GDM1 (cell line): ENCODE measurements around the gene MX2.
"Not testable (repeated sequence)": the region's sequence is repeated elsewhere in the genome, so short reads cannot be mapped to it uniquely, and the experiment has no call there.

ENCODE experiments used
- DNase-seq: peaks from one replicate; lab custom pipeline; 2025; lab: John Stamatoyannopoulos, UW

MX2 gene

DNA sequence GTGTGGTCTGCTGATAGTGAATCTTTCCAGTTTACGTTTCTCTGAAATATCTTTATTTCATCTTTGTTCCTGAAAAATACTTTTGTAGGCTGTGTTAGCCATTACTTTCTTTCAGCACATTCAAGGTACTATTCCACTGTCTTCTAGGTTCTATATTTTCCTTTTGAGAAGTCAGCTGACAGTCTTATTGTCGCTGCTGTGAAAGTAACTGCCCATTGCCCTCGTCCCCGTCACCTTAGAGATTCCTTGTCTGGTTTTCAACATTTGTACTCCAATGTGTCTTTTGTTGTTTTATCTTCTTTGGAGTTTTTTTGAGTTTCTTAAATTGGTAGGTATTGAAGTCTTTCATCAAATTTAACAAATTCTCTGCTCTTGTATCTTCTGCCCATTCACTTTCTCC, 19.8 kb upstream of the MX2 start:
- DNase-seq = no peak

DNA sequence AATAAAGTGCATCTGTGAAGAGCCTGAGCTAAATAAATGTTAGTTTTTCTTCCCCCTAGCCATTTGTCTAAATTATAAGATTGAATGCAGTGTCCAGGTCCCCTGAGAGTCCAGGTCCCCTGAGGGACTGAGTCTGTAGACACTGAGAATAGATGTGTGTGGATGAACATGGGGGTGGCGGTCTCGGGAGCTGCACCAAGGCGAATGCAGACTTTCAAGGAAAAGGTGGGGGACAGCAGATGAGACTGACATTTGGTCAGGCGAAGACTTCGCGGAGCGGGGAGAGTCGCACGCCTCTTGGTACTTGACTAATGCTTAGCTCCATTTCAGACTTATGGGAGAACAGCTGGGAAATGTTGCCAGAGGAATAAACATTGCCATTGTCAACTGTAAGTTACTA, 17.7 kb upstream of the MX2 start:
- DNase-seq = no peak

DNA sequence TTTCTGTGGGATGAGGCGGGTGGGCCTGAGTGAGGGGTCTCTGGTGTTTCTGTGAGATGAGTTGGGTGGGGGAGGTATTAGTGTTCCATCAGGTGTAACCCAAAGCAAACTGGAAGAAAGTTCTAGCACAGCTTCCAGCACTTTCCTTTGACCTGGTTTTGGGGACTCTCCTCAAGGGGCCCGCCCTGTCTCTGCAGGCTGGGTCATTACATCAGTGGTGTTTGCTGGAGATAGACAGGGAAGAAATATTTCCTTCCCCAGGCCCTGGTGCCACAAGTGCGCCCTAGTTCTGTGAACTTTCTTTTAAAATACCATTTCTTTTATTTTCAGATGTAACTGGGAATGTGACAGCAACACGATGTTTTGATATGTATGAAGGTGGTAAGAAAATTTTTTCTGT, 16.5 kb upstream of the MX2 start:
- no peak for DNase-seq

DNA sequence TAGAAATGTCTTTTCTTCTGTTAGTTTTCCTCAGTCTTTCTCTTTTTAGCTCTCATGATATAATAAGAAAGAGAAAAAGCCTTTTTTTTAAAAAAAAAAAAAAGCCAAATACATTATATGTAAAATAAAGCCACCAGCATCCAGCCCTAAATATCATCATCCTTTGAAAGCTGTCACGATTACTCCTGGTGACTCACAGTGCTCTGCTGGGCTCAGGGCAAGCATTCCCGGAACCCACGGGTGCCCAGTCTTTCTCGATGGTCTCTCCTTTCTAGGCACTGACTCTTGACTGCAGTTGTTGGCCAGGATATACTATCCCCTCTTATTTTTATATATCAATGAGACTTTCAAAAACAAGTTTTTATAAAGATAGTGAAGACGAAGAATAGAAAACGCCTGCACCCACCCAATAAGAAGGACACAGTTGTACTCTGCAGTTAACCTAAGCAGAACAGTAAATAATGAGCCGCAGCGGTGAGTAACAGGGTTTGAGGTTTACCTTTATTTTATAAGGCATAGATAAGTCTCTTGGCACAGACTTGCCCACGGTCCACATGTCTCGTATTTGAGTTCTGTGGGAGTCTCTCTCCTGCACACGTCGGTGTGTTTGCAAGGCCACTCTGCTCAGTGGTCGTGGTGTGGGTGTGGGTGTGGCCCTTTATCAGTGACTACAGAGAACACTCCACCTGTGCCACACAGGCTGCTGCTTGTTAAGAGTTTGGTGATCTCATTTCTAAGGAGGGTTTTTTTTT, 15.7 kb upstream of the MX2 start:
- DNase-seq = no peak

DNA sequence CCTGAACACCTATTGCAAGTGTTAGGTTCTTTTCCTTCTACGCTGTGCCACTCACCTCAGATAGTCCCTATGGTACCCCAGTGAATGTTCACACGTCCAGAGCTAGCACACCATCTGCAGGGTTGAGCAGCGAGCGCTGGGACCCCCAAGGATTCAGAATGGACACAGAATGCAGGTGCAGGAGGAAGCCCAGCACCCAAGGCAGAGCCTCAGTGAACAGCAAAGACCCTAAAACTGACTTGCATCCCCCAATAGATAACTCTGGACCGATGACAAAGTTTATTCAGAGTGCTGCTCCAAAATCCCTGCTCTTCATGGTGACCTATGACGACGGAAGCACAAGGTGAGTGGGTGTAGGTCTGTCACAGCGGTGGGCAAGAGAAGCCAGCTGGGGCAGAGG, 15.1 kb upstream of the MX2 start:
- no peak for DNase-seq

DNA sequence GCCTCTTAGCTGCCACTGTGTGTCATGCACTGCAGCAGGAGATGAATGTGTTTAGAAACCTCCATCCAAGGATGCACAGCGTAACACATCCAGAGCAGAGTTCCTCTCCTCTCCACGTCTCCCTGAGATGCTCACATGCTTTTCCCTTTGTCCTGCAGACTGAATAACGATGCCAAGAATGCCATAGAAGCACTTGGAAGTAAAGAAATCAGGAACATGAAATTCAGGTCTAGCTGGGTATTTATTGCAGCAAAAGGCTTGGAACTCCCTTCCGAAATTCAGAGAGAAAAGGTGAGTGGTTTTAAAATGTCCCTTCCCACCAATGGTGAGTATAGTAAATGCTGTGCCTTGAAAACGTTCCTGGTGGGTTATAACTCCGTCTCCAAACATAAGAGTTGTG, 13.4 kb upstream of the MX2 start:
- DNase-seq = no peak

DNA sequence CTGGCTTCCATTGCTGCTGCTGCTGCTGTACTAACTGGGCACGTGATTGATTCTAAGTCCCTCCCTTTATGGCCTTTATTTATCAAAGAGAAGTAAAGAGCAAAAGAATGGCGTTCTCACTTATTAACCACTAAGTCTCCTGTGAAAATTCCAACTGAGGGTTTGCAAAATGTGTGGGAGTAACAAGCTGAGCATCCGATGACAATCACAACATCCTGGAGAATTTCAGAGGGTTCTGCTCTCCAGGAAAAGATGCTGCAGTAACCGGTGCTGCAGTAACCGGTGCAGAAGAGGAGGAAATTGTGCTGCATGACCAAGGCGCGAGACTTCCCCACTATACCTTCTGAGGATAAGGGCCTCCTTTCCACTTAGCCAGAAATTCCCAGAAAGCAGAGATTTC, 12.7 kb upstream of the MX2 start:
- DNase-seq = no peak

DNA sequence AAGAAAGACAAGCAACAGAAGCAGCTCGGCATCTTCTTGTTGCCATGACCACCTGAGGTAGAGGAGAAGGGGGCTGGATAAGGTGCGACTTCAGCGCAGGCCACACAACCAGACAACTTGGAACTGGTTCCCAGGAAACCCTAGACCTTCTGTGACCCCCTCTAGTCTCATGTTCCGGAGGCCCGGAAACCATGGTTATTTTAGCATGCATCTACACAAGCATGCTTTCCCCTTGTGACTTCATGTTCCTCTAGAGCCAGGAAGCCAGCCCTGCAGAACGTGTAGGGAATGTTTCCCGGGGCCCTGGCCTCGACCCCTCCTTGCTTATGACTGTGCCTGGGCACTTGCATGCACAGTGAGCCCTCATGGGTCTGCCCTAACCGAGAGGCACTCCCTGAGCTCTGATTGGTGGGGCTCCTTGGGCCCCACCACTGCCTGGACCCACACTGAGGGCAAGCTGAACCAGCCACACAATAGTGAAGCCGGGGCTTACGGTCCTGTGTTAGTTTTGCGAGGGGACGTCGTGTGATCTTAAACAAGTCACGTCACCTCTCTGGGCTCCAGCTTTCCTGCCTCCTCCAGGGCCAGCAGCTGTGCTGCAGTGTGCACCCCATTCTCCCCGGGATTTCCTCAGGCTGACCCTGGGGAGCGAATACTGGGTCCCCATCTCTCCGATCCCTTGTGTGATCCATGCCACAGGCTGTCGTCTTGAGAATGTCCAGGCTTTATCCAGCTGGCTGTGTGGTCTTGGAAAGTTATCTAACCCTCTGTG, 12.0 kb upstream of the MX2 start:
- DNase-seq = no peak

DNA sequence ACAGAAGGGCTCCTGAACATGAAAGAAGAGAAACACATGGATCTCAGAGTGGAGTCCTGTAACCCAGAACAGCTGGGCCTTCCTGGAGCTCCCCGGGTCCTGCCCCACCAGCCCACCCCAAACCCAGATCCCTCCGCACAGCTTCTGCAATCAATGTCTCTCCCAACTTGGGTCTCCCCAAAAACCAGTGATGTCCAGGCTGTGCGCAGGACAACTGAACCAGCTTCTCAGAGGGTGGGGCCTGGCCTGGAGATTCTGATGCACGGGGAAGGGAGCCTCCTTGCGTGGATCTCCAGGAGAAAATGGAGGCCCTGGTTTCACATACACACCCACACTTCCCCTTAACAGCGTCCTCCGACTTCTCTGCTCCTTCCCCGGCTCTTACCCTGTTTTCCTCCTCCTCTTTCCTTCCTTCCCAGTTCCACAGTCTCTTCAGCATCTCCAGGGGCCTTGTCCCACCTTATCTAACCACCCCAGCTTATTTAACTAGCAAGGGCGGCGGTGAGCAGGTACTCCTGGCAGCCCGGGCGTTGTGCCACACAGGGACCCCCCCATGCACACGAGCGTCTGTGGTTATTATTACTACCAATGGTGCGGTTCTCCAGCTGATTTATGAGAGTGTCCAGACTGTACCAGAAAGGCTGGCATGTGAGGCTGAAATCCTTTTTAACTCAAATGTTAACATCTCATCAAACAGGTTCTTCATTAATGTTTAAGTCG, 11.2 kb upstream of the MX2 start:
- no peak for DNase-seq

DNA sequence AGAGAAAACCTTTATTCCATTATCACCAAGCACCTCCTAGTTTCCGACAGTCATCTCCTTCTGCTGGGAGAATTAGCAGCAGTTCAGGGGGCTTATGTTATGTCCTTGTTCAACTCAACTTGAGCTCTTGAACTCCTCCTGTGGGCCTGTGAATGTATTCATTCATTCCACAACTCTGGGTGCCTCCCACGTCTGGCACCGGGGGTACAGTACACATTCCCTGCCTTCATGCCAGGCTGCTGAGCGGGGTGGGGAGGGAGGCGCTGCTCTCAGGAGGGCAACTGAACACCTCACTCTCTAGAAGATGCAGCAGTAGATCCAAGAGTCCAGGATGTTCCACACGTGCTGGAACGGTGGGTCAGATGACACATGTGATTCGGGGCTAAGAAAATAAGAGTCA, 4.3 kb upstream of the MX2 start:
- DNase-seq = no peak

DNA sequence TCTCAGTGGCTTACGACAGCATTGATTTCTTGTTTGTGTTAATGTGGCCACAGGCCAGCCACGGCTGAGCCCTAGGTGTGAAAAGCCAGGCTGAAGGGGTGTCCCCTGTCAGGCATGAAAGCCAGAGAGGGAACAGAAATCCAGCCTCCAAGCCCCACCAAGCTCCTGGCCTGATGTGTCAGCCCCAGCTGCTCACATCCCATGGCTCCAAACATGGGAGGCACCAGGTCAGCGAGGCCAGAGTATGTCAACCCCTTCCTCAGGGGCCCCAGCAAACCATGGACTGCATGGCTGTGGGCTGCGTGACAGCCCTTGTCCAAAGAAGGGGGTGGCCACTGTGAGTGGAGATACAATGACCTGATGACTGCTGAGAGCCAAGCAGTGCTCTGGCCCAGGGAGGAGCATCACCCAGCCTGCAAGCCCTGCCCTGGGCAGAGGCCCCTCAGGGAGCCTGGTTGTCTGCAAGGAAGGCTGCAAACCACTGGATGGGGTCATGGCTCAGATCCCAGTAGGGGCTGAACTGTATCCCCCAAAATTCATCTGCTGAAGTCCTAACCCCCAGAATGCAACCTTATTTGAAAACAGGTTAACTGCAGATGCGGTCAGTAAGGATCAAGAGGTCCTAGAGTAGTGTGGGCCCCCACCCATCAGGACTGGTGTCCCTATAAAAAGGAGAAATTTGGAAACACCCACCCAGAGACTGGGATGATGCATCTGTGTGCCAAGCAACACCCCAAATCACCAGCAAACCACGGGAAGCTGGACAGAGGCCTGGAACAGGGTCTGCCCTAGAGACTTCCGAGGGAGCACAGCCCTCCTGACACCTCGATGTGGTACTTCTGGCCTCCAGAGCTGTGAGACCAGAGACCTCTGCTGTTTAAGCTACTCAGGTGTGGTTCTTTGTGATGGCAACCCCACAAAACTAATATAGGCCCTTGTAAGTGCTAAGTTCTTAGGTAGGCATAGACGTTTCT, 3.3 kb upstream of the MX2 start:
- no peak for DNase-seq

DNA sequence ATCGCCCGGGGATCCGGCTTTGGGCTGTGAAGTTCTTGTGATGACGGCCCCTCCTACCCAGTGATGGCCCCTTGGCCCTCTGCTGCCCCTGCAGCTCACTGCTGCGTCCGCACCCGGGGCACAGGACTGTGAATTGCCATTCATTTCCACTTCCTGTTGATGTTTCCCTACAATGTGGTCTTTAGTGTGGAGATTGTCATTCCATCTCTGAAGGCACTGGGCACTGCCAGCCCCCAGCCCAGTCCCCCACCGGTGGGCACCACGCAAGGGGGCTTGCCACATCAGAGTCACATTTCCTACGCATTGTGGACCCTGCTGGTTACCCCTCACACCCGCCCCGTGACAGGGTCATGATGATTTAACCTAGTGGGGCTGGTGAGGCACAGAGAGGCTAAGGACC, 2.5 kb upstream of the MX2 start:
- DNase-seq = no peak

DNA sequence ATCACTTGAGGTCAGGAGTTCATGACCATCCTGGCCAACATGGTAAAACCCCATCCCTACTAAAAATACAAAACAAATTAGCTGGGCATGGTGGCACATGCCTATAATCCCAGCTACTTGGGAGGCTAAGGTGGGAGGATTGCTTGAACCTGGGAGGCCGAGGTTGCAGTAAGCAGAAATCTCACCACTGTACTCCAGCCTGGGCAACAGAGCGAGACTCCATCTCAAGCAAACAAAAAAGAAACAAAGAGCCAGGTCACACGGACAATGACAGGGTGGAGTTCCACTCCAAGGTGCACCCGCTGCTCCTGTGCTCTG, 2.1 kb upstream of the MX2 start:
- not testable (repeated sequence) for DNase-seq

DNA sequence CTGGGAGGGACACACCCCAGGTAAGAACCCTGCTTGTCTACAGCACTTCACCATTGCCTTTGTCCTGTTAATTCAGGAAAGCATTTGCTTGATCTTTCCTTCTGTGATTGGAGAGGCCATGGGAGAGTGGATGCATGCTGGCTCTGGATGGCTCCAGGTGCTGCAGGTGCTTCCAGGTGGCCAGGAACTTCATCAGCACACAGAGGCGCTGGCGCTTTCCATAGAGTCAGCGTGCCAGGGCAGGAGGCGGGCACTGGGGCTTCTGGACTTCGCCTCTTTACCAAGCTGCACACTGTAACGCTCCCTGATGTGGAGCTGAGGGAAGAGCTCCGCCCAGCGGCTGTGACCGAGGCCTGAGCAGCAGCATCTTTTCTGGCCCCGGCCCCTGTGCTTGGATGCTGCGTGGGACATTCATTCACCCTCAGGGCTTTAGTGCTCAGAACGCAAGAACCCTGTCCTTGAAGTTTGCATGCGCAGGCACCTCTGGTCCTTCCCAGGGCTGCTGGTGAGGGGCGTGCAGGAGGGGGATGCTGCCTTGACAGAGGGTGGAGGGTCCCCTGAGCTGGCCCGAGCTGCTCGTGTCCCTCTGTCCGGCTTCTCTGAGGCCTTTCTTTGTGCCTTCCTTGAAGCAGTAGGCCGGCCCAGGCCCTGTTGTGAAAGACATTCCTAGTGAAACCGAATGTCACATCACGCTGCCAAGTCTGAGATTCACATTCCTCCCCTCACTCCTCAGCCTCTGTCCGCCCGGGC, 1.6 kb upstream of the MX2 start:
- DNase-seq = no peak

DNA sequence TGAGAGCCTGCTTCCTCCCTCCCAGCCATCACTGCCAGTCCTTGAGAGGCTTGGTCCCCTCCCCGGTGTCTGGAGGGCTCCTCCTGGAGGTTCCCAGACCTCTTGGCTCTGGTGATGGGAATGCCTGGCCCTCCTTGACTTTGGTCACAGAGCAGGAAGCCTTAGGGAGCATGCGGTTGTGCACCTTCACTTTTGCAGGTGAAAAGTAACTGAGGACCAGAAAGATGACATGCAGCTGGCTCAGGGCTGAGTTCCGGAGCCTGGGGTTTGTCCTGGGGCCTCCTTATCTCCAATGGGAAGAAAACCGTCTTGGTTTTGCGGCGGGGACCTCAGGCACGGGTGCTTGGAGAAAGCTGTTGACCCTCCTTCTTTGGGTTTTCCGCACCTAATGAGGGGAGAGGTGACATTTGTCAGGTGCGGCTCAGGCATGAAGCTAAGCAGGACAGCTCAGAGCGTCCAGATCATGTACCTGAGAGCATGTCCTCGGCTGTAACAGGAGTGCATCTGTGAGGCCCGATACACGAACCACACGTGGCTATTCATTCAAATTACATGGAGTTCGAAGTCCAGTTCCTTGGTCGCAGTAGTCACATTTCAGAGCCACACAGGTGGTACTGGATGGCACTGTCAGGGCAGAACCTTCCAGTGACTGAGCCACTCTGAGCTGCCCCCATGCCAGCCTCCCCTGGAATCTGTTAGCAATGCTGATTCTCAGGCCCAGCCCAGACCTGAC, 608 bp upstream of the MX2 start:
- no peak for DNase-seq

DNA sequence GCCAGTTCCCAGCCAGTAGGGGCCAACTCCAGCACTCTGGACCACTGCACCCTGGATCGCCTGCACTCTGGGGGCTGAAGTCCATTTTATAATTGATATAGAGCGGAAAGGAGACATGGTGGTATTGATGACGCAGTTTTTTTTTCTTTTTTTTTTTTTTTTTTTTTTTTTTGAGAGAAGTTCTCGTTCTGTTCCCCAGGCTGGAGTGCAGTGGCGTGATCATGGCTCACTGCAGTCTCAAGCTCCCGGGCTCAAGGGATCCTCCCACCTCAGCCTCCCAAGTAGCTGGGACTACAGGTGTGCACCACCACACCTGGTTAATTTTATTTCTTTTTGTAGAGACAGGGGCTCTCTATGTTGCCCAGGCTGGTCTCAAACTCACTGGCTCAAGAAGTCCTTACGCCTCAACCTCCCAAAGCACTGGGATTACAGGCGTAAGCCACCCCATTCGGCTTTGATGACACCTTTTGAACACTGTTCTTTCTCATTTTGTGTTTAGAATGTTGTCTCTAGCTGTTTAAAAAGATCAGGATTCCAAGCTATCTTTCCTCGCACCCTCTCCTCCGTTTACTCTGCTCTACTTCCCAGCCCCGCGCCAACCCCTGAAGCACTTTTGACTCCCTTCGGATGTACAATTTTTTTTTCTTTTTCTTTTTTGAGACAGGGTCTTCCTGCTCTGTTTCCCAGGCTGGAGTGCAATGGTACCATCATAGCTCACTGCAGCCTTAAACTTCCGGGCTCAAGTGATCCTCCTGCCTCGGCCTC, 960 bp downstream of the MX2 start:
- DNase-seq = no peak

DNA sequence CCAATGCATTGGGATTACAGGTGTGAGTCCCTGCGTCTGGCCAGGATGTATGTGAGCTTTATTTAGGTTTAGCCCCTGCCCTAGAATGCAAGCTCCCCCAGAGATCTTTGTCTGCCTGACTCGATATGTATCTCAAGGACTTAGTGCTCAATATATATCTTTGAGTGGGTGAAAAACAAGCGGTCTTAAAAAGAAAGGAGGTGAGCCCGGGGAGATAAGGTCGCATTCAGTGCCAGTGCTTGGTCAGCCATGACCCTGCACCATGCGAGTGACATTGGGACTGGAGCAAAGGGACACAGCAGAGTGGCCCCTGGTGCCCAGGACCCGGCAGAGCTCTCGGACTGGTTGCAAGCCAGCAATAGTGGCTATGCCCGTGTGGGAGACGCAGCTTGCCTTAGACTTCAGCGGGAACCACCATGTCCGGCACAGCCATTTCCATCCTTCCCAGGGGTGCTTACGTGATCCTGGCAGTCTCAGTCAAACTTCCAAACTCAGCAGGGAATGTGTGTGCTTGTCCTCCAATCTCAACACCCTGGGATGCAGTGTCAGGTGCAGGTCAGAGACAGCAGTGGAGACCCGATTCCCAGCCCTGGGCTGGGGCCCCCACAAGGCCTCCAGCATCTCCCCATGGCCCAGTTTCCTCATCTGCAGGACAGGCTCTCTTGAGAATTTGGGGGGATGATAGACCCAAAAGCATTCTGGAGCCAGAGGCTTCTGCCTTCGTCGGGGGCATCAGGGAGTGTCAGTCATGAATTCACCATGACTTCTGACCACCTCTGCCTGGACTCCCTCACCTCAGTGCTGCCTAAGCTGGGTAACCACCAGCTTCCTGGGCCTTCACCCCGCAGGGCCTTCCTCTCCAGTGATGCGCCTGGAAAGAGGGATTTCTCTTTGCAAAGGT, 1.8 kb downstream of the MX2 start:
- no peak for DNase-seq

DNA sequence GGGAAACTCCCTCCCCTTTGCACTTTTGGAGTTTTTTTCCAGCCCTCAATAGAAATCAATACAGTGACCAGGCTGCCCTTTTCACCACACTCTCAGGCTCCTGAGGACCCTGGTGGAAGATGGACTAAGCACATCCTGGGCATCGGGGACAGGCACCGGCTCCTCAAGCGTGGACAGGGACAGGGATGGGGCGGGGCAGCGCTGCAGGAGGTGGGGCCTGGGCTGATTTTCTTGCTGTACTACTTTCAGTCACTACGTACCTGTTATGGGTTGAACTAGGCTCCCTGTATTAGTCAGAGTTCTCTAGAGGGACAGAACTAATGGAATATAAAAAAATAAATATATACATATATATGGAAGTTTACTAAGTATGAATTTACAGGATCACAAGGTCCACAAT, 2.5 kb downstream of the MX2 start:
- no peak for DNase-seq
